HepG2 (cell line): ENCODE measurements around the gene SYNE3. TPM values are rescaled to one million over a fixed set of nuclear protein-coding genes. Genes with fewer than 3 reads are reported as not detected.
A peak's percentile ranks its signal among the peaks of the same experiment; 100 is the strongest.

ENCODE experiments used
- ARHGAP35 ChIP-seq: sonication (generic); formaldehyde crosslinking; IDR thresholded peaks from 2 replicates; pipeline ENCODE4 v1.9.0; 2022; ENCODE audit warnings: mild to moderate bottlenecking, inconsistent platforms, moderate library complexity, missing genetic modification reagents, borderline replicate concordance
- CBX5 ChIP-seq: sonication (generic); formaldehyde crosslinking; IDR thresholded peaks from 2 replicates; pipeline ENCODE4 v1.4.0; 2020; ENCODE audit warnings: missing genetic modification reagents, borderline replicate concordance
- CCAR2 ChIP-seq: fragments of 200-400 bp; formaldehyde crosslinking; optimal IDR thresholded peaks from 2 replicates; pipeline ENCODE3; 2018; ENCODE audit warnings: low read depth, mild to moderate bottlenecking, low read length, moderate library complexity
- HMGA1 ChIP-seq: sonication (generic); formaldehyde crosslinking; conservative IDR thresholded peaks from 2 replicates; pipeline ENCODE4 v1.4.0; 2020; ENCODE audit warnings: missing genetic modification reagents
- JDP2 ChIP-seq: sonication (generic); formaldehyde crosslinking; IDR thresholded peaks from 2 replicates; pipeline ENCODE4 v1.8.1; 2022; ENCODE audit warnings: missing genetic modification reagents, borderline replicate concordance
- LBX2 ChIP-seq: sonication (generic); formaldehyde crosslinking; IDR thresholded peaks from 2 replicates; pipeline ENCODE4 v1.5.0; 2020; ENCODE audit warnings: missing genetic modification reagents, mild to moderate bottlenecking, borderline replicate concordance
- NKX3-1 ChIP-seq: sonication (generic); formaldehyde crosslinking; IDR thresholded peaks from 2 replicates; pipeline ENCODE4 v1.5.0; 2020; ENCODE audit warnings: missing genetic modification reagents
- THAP7 ChIP-seq: sonication (generic); formaldehyde crosslinking; IDR thresholded peaks from 2 replicates; pipeline ENCODE4 v1.8.1; 2023; ENCODE audit warnings: mild to moderate bottlenecking, missing genetic modification reagents
- ZBTB26 ChIP-seq: IDR thresholded peaks from 2 replicates; pipeline ENCODE4 v1.6.1; 2016; ENCODE audit warnings: missing compliant biosample characterization, missing genetic modification reagents, borderline replicate concordance
- ZBTB3 ChIP-seq: sonication (generic); formaldehyde crosslinking; IDR thresholded peaks from 2 replicates; pipeline ENCODE4 v1.4.0; 2020; ENCODE audit warnings: low read depth, mild to moderate bottlenecking, moderate library complexity, missing genetic modification reagents, borderline replicate concordance
- ZBTB8A ChIP-seq: sonication (generic); formaldehyde crosslinking; IDR thresholded peaks from 2 replicates; pipeline ENCODE4 v1.4.0; 2020; ENCODE audit warnings: mild to moderate bottlenecking, low read depth, missing genetic modification reagents, borderline replicate concordance
- ZNF3 ChIP-seq: IDR thresholded peaks from 2 replicates; pipeline ENCODE4 v1.7.0; 2017; ENCODE audit warnings: inconsistent platforms
- ZNF619 ChIP-seq: sonication (generic); formaldehyde crosslinking; IDR thresholded peaks from 2 replicates; pipeline ENCODE4 v1.4.0; 2020; ENCODE audit warnings: mild to moderate bottlenecking, missing genetic modification reagents
- ZNF781 ChIP-seq: sonication (generic); formaldehyde crosslinking; IDR thresholded peaks from 2 replicates; pipeline ENCODE4 v1.5.1; 2020; ENCODE audit warnings: borderline replicate concordance, mild to moderate bottlenecking, missing genetic modification reagents; ENCODE audit errors: not compliant biosample characterization
- polyA plus RNA-seq, 8 experiments: library from polyadenylated mRNA; depleted of rRNA in 3 of 8; stranded (reverse) in 7 of 8; unstranded in 1 of 8; fragments of >200 nt; fragmentation: Illumina TruSeq in 4 of 8; extraction: Trizol in 4 of 8; gene quantifications; 2 replicates each; pipeline versions ENCODE4 v1.2.1 to v1.2.3, GENCODE V29; 2011 to 2016; ENCODE audit warnings: low read depth in 4 of 8, missing spikeins in 1 of 8, mixed read lengths in 1 of 8; ENCODE audit not compliant: insufficient read depth in 1 of 8
- total RNA-seq, 5 experiments: library from RNA; depleted of rRNA; stranded (reverse); fragments of >200 nt; fragmentation: Illumina TruSeq; extraction: Trizol; gene quantifications; 2 replicates each; pipeline ENCODE4 v1.2.3, GENCODE V29; 2016; ENCODE audit warnings: low read depth in 1 of 5
- TF ChIP-seq, protein P1 (sequence below): sonication (generic); formaldehyde crosslinking; IDR thresholded peaks from 2 replicates; pipeline ENCODE4 v1.4.0; 2020; ENCODE audit warnings: missing genetic modification reagents, borderline replicate concordance
- TF ChIP-seq, protein P2 (sequence below): sonication (generic); formaldehyde crosslinking; IDR thresholded peaks from 2 replicates; pipeline ENCODE4 v1.4.0; 2020; ENCODE audit warnings: missing genetic modification reagents
- TF ChIP-seq, protein P3 (sequence below): IDR thresholded peaks from 2 replicates; pipeline ENCODE4 v1.6.1; 2016; ENCODE audit warnings: mild to moderate bottlenecking

The SYNE3 gene
- total and polyA plus RNA-seq, 2 of the 13 experiments (the other 11 are each of a cell fraction or from before 2014, with no cell fraction given), result 7.8 to 8.0 TPM

DNA sequence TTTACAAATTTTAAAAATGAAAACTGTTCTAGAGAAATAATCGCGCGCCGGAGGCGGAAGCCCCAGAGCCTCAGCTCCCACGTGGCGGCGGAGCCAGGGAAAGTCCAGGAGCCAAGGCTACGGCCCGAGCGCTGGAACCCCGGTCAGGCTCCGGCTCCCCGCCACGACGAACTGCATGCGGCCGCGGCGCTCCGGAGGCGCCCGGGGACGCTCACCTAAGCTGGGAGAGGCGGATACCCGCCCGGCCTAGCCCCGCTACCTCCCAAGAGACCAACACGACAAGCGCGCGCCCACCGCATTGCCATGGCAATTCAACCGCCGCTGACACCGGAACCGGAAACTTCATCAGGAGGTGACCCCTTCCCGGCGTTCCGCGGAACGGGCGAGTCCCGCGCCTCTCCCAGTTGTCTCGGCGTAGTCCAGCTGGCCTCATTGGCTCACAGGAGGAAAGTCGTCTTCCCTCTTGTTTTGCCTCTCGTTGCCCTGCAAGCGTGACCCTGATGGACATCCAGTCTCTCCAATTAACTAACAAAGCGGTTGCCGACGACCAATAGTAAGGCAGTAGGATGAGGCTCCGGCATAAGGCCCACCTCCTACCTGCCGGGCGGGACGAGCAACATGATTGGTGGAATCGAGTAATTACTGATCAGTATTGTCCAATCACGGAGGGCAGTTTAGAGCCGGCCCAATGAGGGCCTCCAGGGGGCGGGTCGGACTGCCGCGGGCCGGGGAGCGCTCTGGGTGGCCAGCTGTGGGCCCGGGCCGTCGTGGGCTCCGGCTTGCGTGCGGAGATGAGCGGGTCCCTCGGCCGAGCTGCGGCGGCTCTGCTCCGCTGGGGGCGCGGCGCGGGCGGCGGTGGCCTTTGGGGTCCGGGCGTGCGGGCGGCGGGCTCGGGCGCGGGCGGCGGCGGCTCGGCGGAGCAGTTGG is 18.1 kb upstream of the SYNE3 start, which contains the start of gene GLRX5 (continued):
- TF ChIP-seq ARHGAP35 (CRISPR knock-in tag) (no peak), ZNF781 (no peak), CBX5 (CRISPR knock-in tag) (peak; percentile 68; the same call in 1 of the 2 replicates), HMGA1 (CRISPR knock-in tag) (no peak), LBX2 (no peak), JDP2 (CRISPR knock-in tag) (no peak; the same call in 1 of the 2 replicates), THAP7 (CRISPR knock-in tag) (no peak), ZNF3 (no peak), ZBTB8A (no peak), ZNF619 (no peak), ZBTB26 (CRISPR knock-in tag) (no peak), NKX3-1 (no peak), ZBTB3 (CRISPR knock-in tag) (no peak), CCAR2 (no peak)
- TF ChIP-seq, protein P1, sequence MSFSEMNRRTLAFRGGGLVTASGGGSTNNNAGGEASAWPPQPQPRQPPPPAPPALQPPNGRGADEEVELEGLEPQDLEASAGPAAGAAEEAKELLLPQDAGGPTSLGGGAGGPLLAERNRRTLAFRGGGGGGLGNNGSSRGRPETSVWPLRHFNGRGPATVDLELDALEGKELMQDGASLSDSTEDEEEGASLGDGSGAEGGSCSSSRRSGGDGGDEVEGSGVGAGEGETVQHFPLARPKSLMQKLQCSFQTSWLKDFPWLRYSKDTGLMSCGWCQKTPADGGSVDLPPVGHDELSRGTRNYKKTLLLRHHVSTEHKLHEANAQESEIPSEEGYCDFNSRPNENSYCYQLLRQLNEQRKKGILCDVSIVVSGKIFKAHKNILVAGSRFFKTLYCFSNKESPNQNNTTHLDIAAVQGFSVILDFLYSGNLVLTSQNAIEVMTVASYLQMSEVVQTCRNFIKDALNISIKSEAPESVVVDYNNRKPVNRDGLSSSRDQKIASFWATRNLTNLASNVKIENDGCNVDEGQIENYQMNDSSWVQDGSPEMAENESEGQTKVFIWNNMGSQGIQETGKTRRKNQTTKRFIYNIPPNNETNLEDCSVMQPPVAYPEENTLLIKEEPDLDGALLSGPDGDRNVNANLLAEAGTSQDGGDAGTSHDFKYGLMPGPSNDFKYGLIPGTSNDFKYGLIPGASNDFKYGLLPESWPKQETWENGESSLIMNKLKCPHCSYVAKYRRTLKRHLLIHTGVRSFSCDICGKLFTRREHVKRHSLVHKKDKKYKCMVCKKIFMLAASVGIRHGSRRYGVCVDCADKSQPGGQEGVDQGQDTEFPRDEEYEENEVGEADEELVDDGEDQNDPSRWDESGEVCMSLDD (CRISPR knock-in tag), result no peak
- TF ChIP-seq, protein P2, sequence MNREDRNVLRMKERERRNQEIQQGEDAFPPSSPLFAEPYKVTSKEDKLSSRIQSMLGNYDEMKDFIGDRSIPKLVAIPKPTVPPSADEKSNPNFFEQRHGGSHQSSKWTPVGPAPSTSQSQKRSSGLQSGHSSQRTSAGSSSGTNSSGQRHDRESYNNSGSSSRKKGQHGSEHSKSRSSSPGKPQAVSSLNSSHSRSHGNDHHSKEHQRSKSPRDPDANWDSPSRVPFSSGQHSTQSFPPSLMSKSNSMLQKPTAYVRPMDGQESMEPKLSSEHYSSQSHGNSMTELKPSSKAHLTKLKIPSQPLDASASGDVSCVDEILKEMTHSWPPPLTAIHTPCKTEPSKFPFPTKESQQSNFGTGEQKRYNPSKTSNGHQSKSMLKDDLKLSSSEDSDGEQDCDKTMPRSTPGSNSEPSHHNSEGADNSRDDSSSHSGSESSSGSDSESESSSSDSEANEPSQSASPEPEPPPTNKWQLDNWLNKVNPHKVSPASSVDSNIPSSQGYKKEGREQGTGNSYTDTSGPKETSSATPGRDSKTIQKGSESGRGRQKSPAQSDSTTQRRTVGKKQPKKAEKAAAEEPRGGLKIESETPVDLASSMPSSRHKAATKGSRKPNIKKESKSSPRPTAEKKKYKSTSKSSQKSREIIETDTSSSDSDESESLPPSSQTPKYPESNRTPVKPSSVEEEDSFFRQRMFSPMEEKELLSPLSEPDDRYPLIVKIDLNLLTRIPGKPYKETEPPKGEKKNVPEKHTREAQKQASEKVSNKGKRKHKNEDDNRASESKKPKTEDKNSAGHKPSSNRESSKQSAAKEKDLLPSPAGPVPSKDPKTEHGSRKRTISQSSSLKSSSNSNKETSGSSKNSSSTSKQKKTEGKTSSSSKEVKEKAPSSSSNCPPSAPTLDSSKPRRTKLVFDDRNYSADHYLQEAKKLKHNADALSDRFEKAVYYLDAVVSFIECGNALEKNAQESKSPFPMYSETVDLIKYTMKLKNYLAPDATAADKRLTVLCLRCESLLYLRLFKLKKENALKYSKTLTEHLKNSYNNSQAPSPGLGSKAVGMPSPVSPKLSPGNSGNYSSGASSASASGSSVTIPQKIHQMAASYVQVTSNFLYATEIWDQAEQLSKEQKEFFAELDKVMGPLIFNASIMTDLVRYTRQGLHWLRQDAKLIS (CRISPR knock-in tag), result no peak
- TF ChIP-seq, protein P3, sequence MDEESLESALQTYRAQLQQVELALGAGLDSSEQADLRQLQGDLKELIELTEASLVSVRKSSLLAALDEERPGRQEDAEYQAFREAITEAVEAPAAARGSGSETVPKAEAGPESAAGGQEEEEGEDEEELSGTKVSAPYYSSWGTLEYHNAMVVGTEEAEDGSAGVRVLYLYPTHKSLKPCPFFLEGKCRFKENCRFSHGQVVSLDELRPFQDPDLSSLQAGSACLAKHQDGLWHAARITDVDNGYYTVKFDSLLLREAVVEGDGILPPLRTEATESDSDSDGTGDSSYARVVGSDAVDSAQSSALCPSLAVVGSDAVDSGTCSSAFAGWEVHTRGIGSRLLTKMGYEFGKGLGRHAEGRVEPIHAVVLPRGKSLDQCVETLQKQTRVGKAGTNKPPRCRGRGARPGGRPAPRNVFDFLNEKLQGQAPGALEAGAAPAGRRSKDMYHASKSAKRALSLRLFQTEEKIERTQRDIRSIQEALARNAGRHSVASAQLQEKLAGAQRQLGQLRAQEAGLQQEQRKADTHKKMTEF (CRISPR knock-in tag), result peak; percentile 72; the same call in 1 of the 2 replicates
